DMS79 (cell line): ENCODE measurements around the gene XRN1.
"Not testable (repeated sequence)": the region's sequence is repeated elsewhere in the genome, so short reads cannot be mapped to it uniquely, and the experiment has no call there.

Experiments
- DNase-seq: peaks from one replicate; lab custom pipeline; 2025; lab: John Stamatoyannopoulos, UW

XRN1 gene

GRCh38 chr3:142438096-142438495 lies 9.7 kb downstream of the XRN1 start:
- DNase-seq, result not testable (repeated sequence)

GRCh38 chr3:142436951-142437585 lies 10.8 kb downstream of the XRN1 start:
- DNase-seq, result no peak

- no peak for DNase-seq
Observed at GRCh38 chr3:142434503-142434902, 13.3 kb downstream of the XRN1 start.

DNA sequence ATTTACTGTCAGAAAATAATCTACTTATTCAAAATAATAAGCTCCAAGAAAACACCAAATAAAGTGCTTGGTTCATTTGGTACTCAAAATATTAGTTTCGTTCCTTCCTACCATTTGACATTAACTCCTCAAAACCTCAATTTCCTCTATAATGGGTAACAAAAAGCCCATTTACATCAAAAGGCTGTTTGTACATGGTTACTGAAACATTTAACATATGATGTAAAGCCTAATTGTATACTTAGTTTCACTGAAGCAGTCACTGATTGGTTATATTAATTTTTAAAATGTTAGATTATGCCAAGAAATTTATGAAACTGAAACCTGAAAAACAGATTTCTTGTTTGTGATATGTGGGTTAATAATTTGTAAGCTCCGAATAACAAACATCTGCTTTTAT lies 14.7 kb downstream of the XRN1 start:
- no peak for DNase-seq

DNA sequence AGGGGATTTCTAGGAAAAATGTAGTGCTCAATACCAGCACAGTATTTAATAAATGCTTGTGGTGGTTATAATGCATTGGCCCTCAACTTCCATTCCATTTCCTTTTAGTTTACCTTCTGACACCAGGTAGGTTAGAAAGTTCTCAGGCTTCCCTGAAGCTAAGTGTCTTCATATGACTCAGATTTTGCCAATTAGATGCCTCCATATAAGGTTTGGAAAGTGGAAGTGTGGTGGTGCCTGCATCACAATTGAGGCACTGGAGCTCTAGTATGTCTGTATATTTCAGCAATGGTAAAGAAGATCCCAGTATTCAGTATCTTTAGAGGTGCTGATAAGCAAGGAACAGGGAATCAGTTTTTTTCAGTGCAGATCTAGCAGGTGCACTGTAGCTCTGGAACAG lies 18.3 kb downstream of the XRN1 start:
- no peak for DNase-seq

GRCh38 chr3:142424754-142425153 lies 23.1 kb downstream of the XRN1 start:
- DNase-seq, result no peak

- DNase-seq, result no peak
Observed at GRCh38 chr3:142418926-142419592, 28.8 kb downstream of the XRN1 start.

GRCh38 chr3:142417302-142417701 lies 30.5 kb downstream of the XRN1 start:
- DNase-seq, result no peak

- DNase-seq, result not testable (repeated sequence)
Observed at GRCh38 chr3:142400537-142400936, 47.3 kb downstream of the XRN1 start.

DNA sequence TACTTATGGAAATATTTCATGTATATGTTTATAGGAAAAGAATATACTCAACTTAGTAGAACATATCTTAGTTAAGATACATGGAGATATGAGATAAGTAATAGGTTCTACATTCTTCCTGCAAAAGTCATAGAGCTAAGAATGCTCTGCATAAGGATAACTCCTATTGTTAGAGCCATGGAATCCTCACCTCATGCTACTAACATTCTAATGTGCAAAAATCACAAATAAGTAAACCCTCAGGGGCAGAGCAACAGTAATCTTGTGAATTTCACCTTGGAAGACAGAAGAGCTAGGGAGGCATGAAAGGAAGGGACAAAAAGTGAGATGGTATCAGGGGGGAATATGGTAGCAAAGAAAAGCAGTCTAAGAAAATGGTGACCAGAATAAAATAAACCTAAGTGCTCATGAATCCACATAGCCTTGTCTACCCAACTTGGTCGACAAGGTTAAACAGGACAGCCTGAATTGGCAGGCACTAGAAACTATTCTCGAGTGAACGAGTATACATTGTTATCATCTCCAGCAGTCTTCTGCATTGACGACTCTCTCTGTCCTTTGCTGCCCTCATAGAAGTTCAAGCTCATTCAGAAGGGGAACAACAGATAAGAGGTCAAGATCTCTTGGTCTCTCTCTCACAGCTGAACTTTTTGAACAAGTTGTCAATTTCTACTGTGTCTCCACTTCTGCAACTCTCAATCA lies 52.8 kb downstream of the XRN1 start:
- DNase-seq, result no peak

- no peak for DNase-seq
Observed at GRCh38 chr3:142385078-142385477, 62.8 kb downstream of the XRN1 start.

GRCh38 chr3:142374687-142375086 lies 73.2 kb downstream of the XRN1 start:
- no peak for DNase-seq

- DNase-seq, result not testable (repeated sequence)
Observed at GRCh38 chr3:142369576-142369975, 78.3 kb downstream of the XRN1 start.

DNA sequence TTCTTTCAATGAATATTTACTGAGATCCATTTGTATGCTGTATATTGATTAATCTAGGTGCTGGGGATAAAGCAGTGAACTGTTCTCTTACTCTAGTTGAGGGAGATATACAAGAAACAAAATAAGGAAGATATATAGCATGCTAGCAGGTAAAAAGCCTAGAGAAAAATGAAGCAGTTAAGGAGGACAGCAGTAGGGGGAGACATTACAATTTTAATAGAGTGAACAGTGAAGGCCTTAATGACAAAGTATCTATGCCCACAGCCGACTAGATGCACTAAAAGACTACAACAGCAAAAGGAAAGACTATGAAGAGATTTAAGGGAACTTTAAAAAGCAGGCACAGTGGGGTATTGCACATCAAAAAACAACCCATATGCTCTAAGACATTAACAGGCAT lies 81.4 kb downstream of the XRN1 start:
- no peak for DNase-seq

DNA sequence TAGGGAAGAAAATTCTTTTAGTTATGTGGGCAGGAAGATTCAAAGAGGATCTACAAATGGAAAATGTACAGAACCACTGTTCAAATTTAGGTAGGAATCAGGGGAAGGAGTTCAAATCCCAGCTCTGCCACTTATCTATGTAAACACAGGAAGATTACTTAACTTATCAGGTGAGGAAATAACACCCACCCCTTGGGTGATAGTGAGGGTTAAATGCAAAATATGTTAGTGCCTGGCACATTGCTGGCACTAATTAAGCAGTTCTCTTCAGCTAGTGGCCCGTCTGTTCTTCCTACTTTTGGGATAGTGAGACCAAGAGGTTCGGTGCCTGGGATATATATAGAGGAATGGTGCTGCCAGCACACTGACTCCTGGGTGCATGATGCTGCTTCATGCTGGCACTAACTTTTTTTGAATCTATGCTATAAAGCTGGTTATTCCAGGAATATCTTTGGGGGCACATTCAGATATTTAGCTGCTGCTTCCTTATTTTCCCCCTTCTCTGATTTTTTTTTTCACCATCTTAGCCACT lies 83.8 kb downstream of the XRN1 start:
- no peak for DNase-seq

DNA sequence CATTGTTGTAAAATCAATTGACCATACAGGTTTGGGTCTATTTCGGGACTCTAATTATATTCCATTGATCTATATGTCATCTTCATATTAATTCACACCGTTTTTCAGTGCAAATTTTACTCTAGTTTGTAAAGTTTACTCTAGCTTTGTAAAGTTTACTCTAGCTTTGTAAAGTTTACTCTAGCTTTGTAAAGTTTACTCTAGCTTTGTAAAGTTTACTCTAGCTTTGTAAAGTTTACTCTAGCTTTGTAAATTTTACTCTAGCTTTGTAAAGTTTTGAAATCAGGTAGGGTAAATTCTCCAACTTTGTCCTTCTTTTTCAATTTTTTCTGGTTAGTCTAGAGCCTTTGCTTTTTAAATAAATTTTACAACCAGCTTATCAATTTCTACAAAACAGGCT lies 84.4 kb downstream of the XRN1 start:
- not testable (repeated sequence) for DNase-seq

GRCh38 chr3:142359367-142359766 lies 88.5 kb downstream of the XRN1 start:
- DNase-seq, result no peak

DNA sequence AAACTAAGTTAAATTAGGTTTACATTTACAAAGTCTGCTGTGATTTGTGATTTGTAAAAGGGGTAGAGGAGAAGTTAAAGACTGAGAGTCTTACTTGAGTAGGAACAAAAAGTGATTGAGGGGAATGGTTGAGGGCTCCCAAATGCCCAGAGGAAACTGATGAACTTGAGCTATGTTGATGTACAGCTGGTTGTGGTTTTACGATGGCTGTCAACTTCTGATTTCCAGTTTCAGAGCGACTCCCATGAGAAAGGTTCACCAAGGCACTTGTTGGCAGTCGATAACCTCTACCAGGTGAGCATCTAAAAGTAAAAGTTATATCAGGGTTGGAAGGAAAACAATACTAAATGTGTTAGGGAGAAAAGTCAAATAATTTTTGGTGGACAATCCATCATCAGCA lies 91.0 kb downstream of the XRN1 start:
- no peak for DNase-seq

GRCh38 chr3:142355692-142356091 lies 92.1 kb downstream of the XRN1 start:
- no peak for DNase-seq

DNA sequence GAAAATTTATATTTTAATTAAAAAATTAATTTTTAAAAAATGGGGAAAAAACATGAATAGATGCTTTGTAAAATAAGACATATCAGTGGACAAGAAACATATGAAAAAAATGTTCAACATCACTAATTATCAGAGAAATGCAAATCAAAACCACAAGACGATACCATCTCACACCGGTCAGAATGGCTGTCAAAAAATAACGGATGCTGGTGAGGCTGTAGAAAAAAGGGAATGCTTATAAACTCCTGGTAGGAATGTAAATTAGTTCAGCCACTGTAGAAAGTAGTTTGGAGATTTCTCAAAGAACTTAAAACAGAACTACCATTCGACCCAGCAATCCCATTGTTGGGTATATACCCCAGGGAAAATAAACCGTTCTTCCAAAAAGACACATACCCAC lies 93.8 kb downstream of the XRN1 start:
- DNase-seq, result no peak

DNA sequence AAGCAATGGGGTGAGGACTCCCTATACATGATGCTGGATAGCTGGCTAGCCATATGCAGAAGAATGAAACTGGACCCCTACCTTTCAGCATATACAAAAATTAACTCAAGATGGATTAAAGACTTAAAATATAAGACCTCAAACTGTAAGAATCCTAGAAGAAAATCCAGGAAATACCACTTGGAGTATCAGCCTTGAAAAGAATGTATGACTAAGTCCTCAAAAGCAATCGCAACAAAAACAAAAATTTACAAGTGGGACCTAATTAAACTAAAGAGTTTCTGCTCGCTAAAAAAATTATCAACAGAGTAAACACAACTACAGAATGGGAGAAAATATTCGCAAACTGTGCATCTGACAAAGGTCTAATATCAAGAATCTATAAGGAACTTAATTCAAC lies 94.3 kb downstream of the XRN1 start:
- no peak for DNase-seq

- not testable (repeated sequence) for DNase-seq
Observed at GRCh38 chr3:142352698-142353097, 95.1 kb downstream of the XRN1 start.

DNA sequence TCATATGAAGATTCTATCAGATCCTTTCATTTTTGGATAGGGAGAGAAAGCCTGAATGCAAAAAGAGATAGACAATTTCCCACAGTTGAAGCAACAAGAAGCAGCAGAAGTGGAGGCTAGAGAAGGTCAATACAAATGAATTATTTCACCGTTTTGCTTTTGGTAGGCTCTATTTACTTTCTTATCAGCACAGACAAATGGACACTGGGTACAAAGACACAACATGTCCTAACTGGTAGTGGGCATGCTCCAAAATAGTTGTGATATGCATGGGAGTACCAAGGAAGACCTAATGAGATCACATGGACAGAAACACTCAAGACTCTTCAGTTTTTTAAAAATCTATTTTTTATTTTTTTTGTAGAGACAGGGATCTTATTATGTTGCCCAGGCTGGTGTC lies 99.4 kb downstream of the XRN1 start:
- no peak for DNase-seq
